HepG2 (cell line): ENCODE results near the gene NUDT8. TPM values are rescaled to one million over a fixed set of nuclear protein-coding genes. Genes with fewer than 3 reads are reported as not detected.
A peak's percentile ranks its signal among the peaks of the same experiment; 100 is the strongest.

Experiments
- KAT7 ChIP-seq: IDR thresholded peaks from 2 replicates; pipeline ENCODE4 v1.6.1; 2018; ENCODE audit warnings: borderline replicate concordance, missing compliant biosample characterization
- KLF6 ChIP-seq: IDR thresholded peaks from 2 replicates; pipeline ENCODE4 v1.8.0; 2016; ENCODE audit warnings: missing biosample characterization, missing genetic modification reagents
- MAF1 ChIP-seq: sonication (generic); formaldehyde crosslinking; IDR thresholded peaks from 2 replicates; pipeline ENCODE4 v1.5.0; 2020; ENCODE audit warnings: missing genetic modification reagents, borderline replicate concordance
- MTF2 ChIP-seq: sonication (generic); formaldehyde crosslinking; IDR thresholded peaks from 2 replicates; pipeline ENCODE4 v1.5.0; 2020; ENCODE audit warnings: missing genetic modification reagents, borderline replicate concordance
- NFE2L1 ChIP-seq: sonication (generic); formaldehyde crosslinking; IDR thresholded peaks from 2 replicates; pipeline ENCODE4 v1.4.0; 2020; ENCODE audit warnings: missing genetic modification reagents, mild to moderate bottlenecking, borderline replicate concordance
- NFRKB ChIP-seq: fragments of 450-650 bp; IDR thresholded peaks from 2 replicates; pipeline ENCODE4 v1.6.1; 2017
- NR2C2 ChIP-seq: sonication (generic); formaldehyde crosslinking; IDR thresholded peaks from 2 replicates; pipeline ENCODE4 v1.4.0; 2020; ENCODE audit warnings: missing genetic modification reagents, mild to moderate bottlenecking, moderate library complexity, borderline replicate concordance
- PCBP1 ChIP-seq: fragments of 200-400 bp; formaldehyde crosslinking; IDR thresholded peaks from 2 replicates; pipeline ENCODE4 v1.6.1; 2017; ENCODE audit warnings: mild to moderate bottlenecking, low read depth, low read length, borderline replicate concordance
- SALL2 ChIP-seq: sonication (generic); formaldehyde crosslinking; IDR thresholded peaks from 2 replicates; pipeline ENCODE4 v1.8.1; 2023; ENCODE audit warnings: mild to moderate bottlenecking, missing genetic modification reagents, inconsistent platforms
- TRIM24 ChIP-seq: sonication (generic); formaldehyde crosslinking; IDR thresholded peaks from 2 replicates; pipeline ENCODE4 v1.8.0; 2022; ENCODE audit warnings: mild to moderate bottlenecking, missing genetic modification reagents
- ZBTB7A ChIP-seq: sonication (generic); formaldehyde crosslinking; IDR thresholded peaks from 2 replicates; pipeline ENCODE4 v1.8.0; 2022; ENCODE audit warnings: mild to moderate bottlenecking, missing genetic modification reagents
- ZKSCAN8 ChIP-seq: IDR thresholded peaks from 2 replicates; pipeline ENCODE4 v1.6.1; 2016; ENCODE audit warnings: borderline replicate concordance, missing genetic modification reagents, missing compliant biosample characterization
- ZNF17 ChIP-seq: sonication (generic); formaldehyde crosslinking; IDR thresholded peaks from 2 replicates; pipeline ENCODE4 v1.5.0; 2020; ENCODE audit warnings: mild to moderate bottlenecking, missing genetic modification reagents
- ZNF614 ChIP-seq: IDR thresholded peaks from 2 replicates; pipeline ENCODE4 v1.6.1; 2018; ENCODE audit warnings: missing biosample characterization, missing genetic modification reagents, inconsistent platforms, borderline replicate concordance
- polyA plus RNA-seq, 8 experiments: library from polyadenylated mRNA; depleted of rRNA in 3 of 8; stranded (reverse) in 7 of 8; unstranded in 1 of 8; fragments of >200 nt; fragmentation: Illumina TruSeq in 4 of 8; extraction: Trizol in 4 of 8; gene quantifications; 2 replicates each; pipeline versions ENCODE4 v1.2.1 to v1.2.3, GENCODE V29; 2011 to 2016; ENCODE audit warnings: low read depth in 4 of 8, missing spikeins in 1 of 8, mixed read lengths in 1 of 8; ENCODE audit not compliant: insufficient read depth in 1 of 8
- total RNA-seq, 5 experiments: library from RNA; depleted of rRNA; stranded (reverse); fragments of >200 nt; fragmentation: Illumina TruSeq; extraction: Trizol; gene quantifications; 2 replicates each; pipeline ENCODE4 v1.2.3, GENCODE V29; 2016; ENCODE audit warnings: low read depth in 1 of 5
- TF ChIP-seq, protein P1 (sequence below): sonication (generic); formaldehyde crosslinking; IDR thresholded peaks from 2 replicates; pipeline ENCODE4 v1.5.1; 2020; ENCODE audit warnings: mild to moderate bottlenecking, missing genetic modification reagents
- TF ChIP-seq, protein P2 (sequence below): sonication (generic); formaldehyde crosslinking; IDR thresholded peaks from 2 replicates; pipeline ENCODE4 v1.9.0; 2021; ENCODE audit warnings: missing genetic modification reagents, borderline replicate concordance
- TF ChIP-seq, protein P3 (sequence below): sonication (generic); formaldehyde crosslinking; IDR thresholded peaks from 2 replicates; pipeline ENCODE4 v1.4.0; 2020; ENCODE audit warnings: missing genetic modification reagents, borderline replicate concordance
- TF ChIP-seq, protein P4 (sequence below): sonication (generic); formaldehyde crosslinking; IDR thresholded peaks from 2 replicates; pipeline ENCODE4 v1.5.0; 2020; ENCODE audit warnings: missing genetic modification reagents

The NUDT8 gene
- total and polyA plus RNA-seq, 2 of the 13 experiments (the other 11 are each of a cell fraction or from before 2014, with no cell fraction given): 6.7 to 25.8 TPM

- TF ChIP-seq, protein P1, sequence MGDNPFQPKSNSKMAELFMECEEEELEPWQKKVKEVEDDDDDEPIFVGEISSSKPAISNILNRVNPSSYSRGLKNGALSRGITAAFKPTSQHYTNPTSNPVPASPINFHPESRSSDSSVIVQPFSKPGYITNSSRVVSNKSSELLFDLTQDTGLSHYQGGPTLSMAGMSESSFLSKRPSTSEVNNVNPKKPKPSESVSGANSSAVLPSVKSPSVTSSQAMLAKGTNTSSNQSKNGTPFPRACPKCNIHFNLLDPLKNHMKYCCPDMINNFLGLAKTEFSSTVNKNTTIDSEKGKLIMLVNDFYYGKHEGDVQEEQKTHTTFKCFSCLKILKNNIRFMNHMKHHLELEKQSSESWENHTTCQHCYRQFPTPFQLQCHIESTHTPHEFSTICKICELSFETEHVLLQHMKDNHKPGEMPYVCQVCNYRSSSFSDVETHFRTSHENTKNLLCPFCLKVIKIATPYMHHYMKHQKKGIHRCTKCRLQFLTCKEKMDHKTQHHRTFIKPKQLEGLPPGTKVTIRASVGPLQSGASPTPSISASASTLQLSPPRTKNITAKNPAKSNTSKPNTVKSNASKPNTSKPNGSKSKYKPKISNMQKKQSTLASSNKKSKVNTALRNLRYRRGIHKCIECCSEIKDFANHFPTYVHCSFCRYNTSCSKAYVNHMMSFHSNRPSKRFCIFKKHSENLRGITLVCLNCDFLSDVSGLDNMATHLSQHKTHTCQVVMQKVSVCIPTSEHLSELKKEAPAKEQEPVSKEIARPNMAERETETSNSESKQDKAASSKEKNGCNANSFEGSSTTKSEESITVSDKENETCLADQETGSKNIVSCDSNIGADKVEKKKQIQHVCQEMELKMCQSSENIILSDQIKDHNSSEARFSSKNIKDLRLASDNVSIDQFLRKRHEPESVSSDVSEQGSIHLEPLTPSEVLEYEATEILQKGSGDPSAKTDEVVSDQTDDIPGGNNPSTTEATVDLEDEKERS: peak; percentile 60; the same call in 1 of the 2 replicates
- TF ChIP-seq, protein P2, sequence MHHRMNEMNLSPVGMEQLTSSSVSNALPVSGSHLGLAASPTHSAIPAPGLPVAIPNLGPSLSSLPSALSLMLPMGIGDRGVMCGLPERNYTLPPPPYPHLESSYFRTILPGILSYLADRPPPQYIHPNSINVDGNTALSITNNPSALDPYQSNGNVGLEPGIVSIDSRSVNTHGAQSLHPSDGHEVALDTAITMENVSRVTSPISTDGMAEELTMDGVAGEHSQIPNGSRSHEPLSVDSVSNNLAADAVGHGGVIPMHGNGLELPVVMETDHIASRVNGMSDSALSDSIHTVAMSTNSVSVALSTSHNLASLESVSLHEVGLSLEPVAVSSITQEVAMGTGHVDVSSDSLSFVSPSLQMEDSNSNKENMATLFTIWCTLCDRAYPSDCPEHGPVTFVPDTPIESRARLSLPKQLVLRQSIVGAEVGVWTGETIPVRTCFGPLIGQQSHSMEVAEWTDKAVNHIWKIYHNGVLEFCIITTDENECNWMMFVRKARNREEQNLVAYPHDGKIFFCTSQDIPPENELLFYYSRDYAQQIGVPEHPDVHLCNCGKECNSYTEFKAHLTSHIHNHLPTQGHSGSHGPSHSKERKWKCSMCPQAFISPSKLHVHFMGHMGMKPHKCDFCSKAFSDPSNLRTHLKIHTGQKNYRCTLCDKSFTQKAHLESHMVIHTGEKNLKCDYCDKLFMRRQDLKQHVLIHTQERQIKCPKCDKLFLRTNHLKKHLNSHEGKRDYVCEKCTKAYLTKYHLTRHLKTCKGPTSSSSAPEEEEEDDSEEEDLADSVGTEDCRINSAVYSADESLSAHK (CRISPR knock-in tag): no peak
- no peak for TF ChIP-seq NFRKB
- TF ChIP-seq ZNF17 (CRISPR knock-in tag): no peak
- 0 out of 2 replicates have a peak, but pooled peaks have one; percentile 79 for TF ChIP-seq MAF1 (CRISPR knock-in tag)
- TF ChIP-seq ZKSCAN8 (CRISPR knock-in tag): 0 out of 2 replicates have a peak, but pooled peaks have one; percentile 22
- no peak for TF ChIP-seq MTF2 (CRISPR knock-in tag)
- 0 out of 2 replicates have a peak, but pooled peaks have one; percentile 27 for TF ChIP-seq SALL2 (CRISPR knock-in tag)
- TF ChIP-seq PCBP1: no peak
- TF ChIP-seq ZNF614 (CRISPR knock-in tag): 0 out of 2 replicates have a peak, but pooled peaks have one; percentile 26
- TF ChIP-seq, protein P3, sequence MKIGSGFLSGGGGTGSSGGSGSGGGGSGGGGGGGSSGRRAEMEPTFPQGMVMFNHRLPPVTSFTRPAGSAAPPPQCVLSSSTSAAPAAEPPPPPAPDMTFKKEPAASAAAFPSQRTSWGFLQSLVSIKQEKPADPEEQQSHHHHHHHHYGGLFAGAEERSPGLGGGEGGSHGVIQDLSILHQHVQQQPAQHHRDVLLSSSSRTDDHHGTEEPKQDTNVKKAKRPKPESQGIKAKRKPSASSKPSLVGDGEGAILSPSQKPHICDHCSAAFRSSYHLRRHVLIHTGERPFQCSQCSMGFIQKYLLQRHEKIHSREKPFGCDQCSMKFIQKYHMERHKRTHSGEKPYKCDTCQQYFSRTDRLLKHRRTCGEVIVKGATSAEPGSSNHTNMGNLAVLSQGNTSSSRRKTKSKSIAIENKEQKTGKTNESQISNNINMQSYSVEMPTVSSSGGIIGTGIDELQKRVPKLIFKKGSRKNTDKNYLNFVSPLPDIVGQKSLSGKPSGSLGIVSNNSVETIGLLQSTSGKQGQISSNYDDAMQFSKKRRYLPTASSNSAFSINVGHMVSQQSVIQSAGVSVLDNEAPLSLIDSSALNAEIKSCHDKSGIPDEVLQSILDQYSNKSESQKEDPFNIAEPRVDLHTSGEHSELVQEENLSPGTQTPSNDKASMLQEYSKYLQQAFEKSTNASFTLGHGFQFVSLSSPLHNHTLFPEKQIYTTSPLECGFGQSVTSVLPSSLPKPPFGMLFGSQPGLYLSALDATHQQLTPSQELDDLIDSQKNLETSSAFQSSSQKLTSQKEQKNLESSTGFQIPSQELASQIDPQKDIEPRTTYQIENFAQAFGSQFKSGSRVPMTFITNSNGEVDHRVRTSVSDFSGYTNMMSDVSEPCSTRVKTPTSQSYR (CRISPR knock-in tag): no peak
- peak; percentile 57 for TF ChIP-seq NR2C2 (CRISPR knock-in tag)
- TF ChIP-seq, protein P4, sequence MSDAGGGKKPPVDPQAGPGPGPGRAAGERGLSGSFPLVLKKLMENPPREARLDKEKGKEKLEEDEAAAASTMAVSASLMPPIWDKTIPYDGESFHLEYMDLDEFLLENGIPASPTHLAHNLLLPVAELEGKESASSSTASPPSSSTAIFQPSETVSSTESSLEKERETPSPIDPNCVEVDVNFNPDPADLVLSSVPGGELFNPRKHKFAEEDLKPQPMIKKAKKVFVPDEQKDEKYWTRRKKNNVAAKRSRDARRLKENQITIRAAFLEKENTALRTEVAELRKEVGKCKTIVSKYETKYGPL (CRISPR knock-in tag): no peak
- TF ChIP-seq ZBTB7A (CRISPR knock-in tag): no peak; the same call in 1 of the 2 replicates
- TF ChIP-seq KAT7 (CRISPR knock-in tag): peak; percentile 60; the same call in 1 of the 2 replicates
- no peak for TF ChIP-seq TRIM24 (CRISPR knock-in tag)
- no peak for TF ChIP-seq KLF6
- no peak for TF ChIP-seq NFE2L1 (CRISPR knock-in tag)
Observed at GRCh38 chr11:67630228-67630942, 648 bp upstream of the NUDT8 start (continued).
